Measurements from ENCODE around the gene MAP2K5.

The MAP2K5 gene

GRCh38 chr15:67521783-67522568 is 20.5 kb upstream of the MAP2K5 start:
- no peak for DNase-seq

- no peak for DNase-seq
Observed at GRCh38 chr15:67523330-67523729, 19.2 kb upstream of the MAP2K5 start.

GRCh38 chr15:67524235-67524634 is 18.3 kb upstream of the MAP2K5 start:
- DNase-seq, result no peak

- DNase-seq, result no peak
Observed at GRCh38 chr15:67528513-67528912, 14.0 kb upstream of the MAP2K5 start.

- DNase-seq, result no peak
Observed at GRCh38 chr15:67531379-67531914, 11.1 kb upstream of the MAP2K5 start.

- no peak for DNase-seq
Observed at GRCh38 chr15:67533873-67534272, 8.6 kb upstream of the MAP2K5 start.

GRCh38 chr15:67534360-67534759 is 8.1 kb upstream of the MAP2K5 start:
- DNase-seq, result no peak

- DNase-seq, result no peak
Observed at GRCh38 chr15:67537771-67538170, 4.7 kb upstream of the MAP2K5 start.

- DNase-seq, result no peak
Observed at GRCh38 chr15:67543348-67543718, 830 bp downstream of the MAP2K5 start.

GRCh38 chr15:67544475-67544874 is 2.0 kb downstream of the MAP2K5 start:
- no peak for DNase-seq

- no peak for DNase-seq
Observed at GRCh38 chr15:67545864-67546263, 3.4 kb downstream of the MAP2K5 start.

- no peak for DNase-seq
Observed at GRCh38 chr15:67547064-67547463, 4.6 kb downstream of the MAP2K5 start.

GRCh38 chr15:67547836-67548235 is 5.3 kb downstream of the MAP2K5 start:
- DNase-seq, result no peak

GRCh38 chr15:67548236-67548852 is 5.8 kb downstream of the MAP2K5 start:
- DNase-seq, result no peak

GRCh38 chr15:67548862-67549651 is 6.6 kb downstream of the MAP2K5 start:
- DNase-seq, result peak; percentile 14

- DNase-seq, result no peak
Observed at GRCh38 chr15:67549736-67550135, 7.2 kb downstream of the MAP2K5 start.

GRCh38 chr15:67550522-67550921 is 8.0 kb downstream of the MAP2K5 start:
- no peak for DNase-seq

- DNase-seq, result no peak
Observed at GRCh38 chr15:67551207-67551743, 8.8 kb downstream of the MAP2K5 start.

GRCh38 chr15:67554580-67554979 is 12.1 kb downstream of the MAP2K5 start:
- DNase-seq, result no peak

- no peak for DNase-seq
Observed at GRCh38 chr15:67556976-67557570, 14.6 kb downstream of the MAP2K5 start.

- DNase-seq, result no peak
Observed at GRCh38 chr15:67558502-67558901, 16.0 kb downstream of the MAP2K5 start.

- DNase-seq, result no peak
Observed at GRCh38 chr15:67559158-67559557, 16.7 kb downstream of the MAP2K5 start.

- DNase-seq, result no peak
Observed at GRCh38 chr15:67559576-67559975, 17.1 kb downstream of the MAP2K5 start.
